ENCODE data around the gene RANBP1. TPM values are rescaled to one million over a fixed set of nuclear protein-coding genes. Genes with fewer than 3 reads are reported as not detected.

Gene RANBP1
- total and polyA plus RNA-seq, 11 donors, result 29.3 to 85.3 (median 41.5) TPM

DNA sequence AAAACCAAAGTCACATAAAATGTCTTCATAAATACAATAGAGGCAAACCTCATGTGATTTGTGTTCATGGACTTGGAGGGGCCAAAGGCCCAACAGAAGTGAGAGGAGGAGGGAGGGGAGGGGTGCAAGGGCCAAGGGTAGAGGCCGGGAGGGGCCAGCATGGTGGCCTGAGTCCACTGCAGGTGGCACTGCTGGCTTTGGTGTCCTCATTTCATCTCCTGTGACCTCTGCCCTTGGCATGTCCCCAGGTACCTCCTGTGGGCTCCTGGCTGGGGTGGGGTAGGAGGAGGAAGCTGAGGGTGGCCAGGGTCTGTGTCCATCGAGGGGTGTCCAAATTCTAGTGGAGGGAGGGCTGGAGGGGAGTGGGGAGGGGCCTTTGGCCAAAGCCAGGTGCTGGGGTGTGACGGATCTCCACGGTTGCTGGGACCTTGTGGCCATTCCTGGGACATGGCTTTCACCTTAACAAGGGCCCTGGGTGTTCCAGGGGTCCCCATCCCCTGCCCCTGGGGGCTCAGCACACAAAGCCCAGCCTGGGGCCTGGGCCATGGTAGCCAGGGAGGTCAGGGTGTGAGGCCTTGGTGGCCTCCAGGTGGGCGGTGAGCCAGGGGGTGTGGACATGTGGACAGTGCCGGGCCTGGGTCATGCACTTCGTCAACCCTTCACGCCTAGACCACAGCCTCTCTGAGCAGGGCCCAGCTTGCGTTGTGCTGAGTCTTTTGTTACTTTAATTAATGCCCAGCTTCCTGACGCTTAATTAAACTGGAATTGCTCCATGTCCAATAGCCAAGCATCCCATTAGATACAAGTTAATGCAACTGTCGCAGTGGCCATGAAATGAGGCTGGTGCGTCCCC is 55.6 kb downstream of the RANBP1 start:
- intact Hi-C loops (cut with DNase I), result loop anchor here in 2 of 10 donors (5.0 to 10.0 kb wide), 2 partner anchors 93 to 96 kb away; partner anchors contain the start of gene RTN4R (in 2 of the 2)
- no peaks in the 10 kb centered on the region for H3K4me1 ChIP-seq
- no peak overlapping the region for H3K4me3 ChIP-seq
- TF ChIP-seq, protein P1, sequence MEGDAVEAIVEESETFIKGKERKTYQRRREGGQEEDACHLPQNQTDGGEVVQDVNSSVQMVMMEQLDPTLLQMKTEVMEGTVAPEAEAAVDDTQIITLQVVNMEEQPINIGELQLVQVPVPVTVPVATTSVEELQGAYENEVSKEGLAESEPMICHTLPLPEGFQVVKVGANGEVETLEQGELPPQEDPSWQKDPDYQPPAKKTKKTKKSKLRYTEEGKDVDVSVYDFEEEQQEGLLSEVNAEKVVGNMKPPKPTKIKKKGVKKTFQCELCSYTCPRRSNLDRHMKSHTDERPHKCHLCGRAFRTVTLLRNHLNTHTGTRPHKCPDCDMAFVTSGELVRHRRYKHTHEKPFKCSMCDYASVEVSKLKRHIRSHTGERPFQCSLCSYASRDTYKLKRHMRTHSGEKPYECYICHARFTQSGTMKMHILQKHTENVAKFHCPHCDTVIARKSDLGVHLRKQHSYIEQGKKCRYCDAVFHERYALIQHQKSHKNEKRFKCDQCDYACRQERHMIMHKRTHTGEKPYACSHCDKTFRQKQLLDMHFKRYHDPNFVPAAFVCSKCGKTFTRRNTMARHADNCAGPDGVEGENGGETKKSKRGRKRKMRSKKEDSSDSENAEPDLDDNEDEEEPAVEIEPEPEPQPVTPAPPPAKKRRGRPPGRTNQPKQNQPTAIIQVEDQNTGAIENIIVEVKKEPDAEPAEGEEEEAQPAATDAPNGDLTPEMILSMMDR (IDR thresholded peaks at IDR 0.05), result no peak
- TF ChIP-seq POLR2A (IDR thresholded peaks at IDR 0.05), result no peak
- no peaks in the 10 kb centered on the region for H3K36me3 ChIP-seq
- no peaks in the 10 kb centered on the region for H3K27me3 ChIP-seq
- H3K27ac ChIP-seq, result no peak overlapping the region
- no peak for DNase-seq
- 82 to 89% (median 85%) methylated on average over 10 to 12 of the region's 12 CpGs for WGBS, 4 donors
- H3K9me3 ChIP-seq, result no peaks in the 10 kb centered on the region
- ATAC-seq, result no peak

DNA sequence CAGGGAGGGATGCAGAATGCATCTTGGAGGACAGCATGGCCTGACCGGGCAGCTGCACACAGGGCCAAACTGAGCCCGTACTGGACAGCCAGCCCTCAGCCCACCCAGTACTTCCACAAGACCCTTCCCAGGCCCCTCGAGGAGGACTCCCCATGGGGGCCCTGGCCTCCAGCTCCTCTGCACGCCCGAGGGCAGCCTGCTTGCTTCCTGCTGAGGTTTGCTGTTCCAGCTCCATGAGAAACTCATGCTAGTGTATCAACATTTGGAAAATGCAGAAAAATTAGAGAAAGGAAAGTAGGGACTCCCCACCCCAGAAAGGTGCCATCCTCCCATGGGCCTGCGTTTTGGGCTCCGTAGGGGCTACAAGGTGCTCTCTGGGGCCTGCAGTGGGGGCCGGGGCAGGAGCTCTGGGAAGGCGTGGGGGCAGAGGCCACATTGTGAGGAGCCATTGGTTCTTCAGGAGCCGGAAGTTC is 56.3 kb downstream of the RANBP1 start:
- no peak for DNase-seq
- TF ChIP-seq POLR2A (IDR thresholded peaks at IDR 0.05), result no peak
- TF ChIP-seq, protein P1 (IDR thresholded peaks at IDR 0.05), result no peak
- Histone ChIP-seq H3K27ac (no peak overlapping the region), H3K4me1 (no peaks in the 10 kb centered on the region), H3K9me3 (no peaks in the 10 kb centered on the region), H3K36me3 (no peaks in the 10 kb centered on the region), H3K4me3 (no peak overlapping the region), H3K27me3 (no peaks in the 10 kb centered on the region)
- intact Hi-C loops (cut with DNase I), result loop anchor here in 2 of 10 donors (5.0 to 10.0 kb wide), 2 partner anchors 93 to 95 kb away; partner anchors contain the start of gene RTN4R (in 2 of the 2)
- no peak for ATAC-seq
- 87 to 94% (median 91%) methylated on average over 10 of the region's 10 CpGs for whole genome bisulfite sequencing, 4 donors

DNA sequence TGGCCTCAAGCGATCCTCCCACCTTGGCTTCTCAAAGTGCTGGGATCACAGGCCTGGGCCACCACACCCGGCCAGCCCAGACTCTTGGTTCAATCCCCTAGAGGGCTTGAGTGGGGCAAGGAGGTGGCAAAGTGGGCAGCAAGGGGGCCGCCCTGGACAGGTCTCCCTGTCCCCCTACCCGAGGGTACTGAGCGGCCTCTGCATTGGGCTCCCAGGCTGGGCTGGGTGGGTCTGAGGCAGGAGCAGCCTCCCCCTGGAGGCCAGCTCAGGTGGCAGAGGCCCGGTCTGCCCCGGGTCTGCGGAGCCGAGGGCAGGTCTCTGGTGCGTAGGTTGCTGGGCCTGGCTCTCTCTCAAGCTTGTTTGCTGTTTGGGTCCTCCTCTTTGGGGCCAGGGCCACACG is 57.3 kb downstream of the RANBP1 start:
- H3K36me3 ChIP-seq, result no peaks in the 10 kb centered on the region
- WGBS, 4 donors, result 81 to 92% (median 86%) methylated on average over 6 to 11 of the region's 11 CpGs
- intact Hi-C loops (cut with DNase I), result loop anchor here in 2 of 10 donors (5.0 to 10.0 kb wide), 2 partner anchors 92 to 94 kb away; partner anchors contain the start of gene RTN4R (in 2 of the 2)

More for the DNA sequence above, 57.3 kb downstream of the RANBP1 start:
- ATAC-seq (no peak), DNase-seq (no peak)
- no peaks in the 10 kb centered on the region for H3K9me3 ChIP-seq
- H3K27ac ChIP-seq, result no peak overlapping the region
- H3K4me1 ChIP-seq, result no peaks in the 10 kb centered on the region
- no peak overlapping the region for H3K4me3 ChIP-seq
- no peaks in the 10 kb centered on the region for H3K27me3 ChIP-seq
- TF ChIP-seq POLR2A (IDR thresholded peaks at IDR 0.05), result no peak
- TF ChIP-seq, protein P1 (IDR thresholded peaks at IDR 0.05), result no peak
